Measurements from ENCODE around the gene GSTO2. TPM values are rescaled to one million over a fixed set of nuclear protein-coding genes. Genes with fewer than 3 reads are reported as not detected.

GSTO2 gene
- total RNA-seq, 1 donor from 2014 or later = 1.2 TPM

GRCh38 chr10:104336821-104337467 lies 68.0 kb downstream of the GSTO2 start:
- Mint-ChIP-seq H3K4me1 (ENCODE audit: low read depth, unreplicated experiment) (peaks cover 23% of the 10 kb centered on the region), H3K9me3 (ENCODE audit: unreplicated experiment) (no peaks in the 10 kb centered on the region)
- peak overlapping the region; percentile 99 for H3K27ac ChIP-seq (ENCODE audit: low read depth, low read length)

GRCh38 chr10:104337521-104337984 lies 68.6 kb downstream of the GSTO2 start:
- Mint-ChIP-seq H3K36me3 (ENCODE audit: low read depth, unreplicated experiment) (no peaks in the 10 kb centered on the region), H3K4me3 (ENCODE audit: unreplicated experiment) (peak overlapping the region; percentile 91), H3K4me1 (ENCODE audit: low read depth, unreplicated experiment) (peaks cover 19% of the 10 kb centered on the region), H3K27ac (ENCODE audit: unreplicated experiment) (peak overlapping the region; percentile 78), H3K9me3 (ENCODE audit: unreplicated experiment) (no peaks in the 10 kb centered on the region), H3K27me3 (ENCODE audit: low read depth, unreplicated experiment) (no peaks in the 10 kb centered on the region)
- TF ChIP-seq, protein P1, sequence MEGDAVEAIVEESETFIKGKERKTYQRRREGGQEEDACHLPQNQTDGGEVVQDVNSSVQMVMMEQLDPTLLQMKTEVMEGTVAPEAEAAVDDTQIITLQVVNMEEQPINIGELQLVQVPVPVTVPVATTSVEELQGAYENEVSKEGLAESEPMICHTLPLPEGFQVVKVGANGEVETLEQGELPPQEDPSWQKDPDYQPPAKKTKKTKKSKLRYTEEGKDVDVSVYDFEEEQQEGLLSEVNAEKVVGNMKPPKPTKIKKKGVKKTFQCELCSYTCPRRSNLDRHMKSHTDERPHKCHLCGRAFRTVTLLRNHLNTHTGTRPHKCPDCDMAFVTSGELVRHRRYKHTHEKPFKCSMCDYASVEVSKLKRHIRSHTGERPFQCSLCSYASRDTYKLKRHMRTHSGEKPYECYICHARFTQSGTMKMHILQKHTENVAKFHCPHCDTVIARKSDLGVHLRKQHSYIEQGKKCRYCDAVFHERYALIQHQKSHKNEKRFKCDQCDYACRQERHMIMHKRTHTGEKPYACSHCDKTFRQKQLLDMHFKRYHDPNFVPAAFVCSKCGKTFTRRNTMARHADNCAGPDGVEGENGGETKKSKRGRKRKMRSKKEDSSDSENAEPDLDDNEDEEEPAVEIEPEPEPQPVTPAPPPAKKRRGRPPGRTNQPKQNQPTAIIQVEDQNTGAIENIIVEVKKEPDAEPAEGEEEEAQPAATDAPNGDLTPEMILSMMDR (IDR thresholded peaks at IDR 0.05; ENCODE audit: insufficient read depth, low read depth, low read length) = no peak
- no peak for TF ChIP-seq EZH2 (IDR thresholded peaks at IDR 0.05; ENCODE audit: insufficient read depth, low read length)
- no peak overlapping the region for H2AFZ ChIP-seq (ENCODE audit: low read depth, low read length)
- peak overlapping the region; percentile 87 for H3K4me3 ChIP-seq (ENCODE audit: insufficient read depth, low read depth, low read length)
- H3K27me3 ChIP-seq (ENCODE audit: insufficient read depth, low read length) = no peaks in the 10 kb centered on the region
- no peaks in the 10 kb centered on the region for H3K9me3 ChIP-seq (ENCODE audit: insufficient read depth, low read depth, low read length)
- peak overlapping the region; percentile 99 for H3K27ac ChIP-seq (ENCODE audit: low read depth, low read length)
- H3K9ac ChIP-seq (ENCODE audit: low read length) = peak overlapping the region; percentile 99
- DNase-seq (ENCODE audit: low read depth) (no peak), FAIRE-seq (no peak)
- H3K4me1 ChIP-seq (ENCODE audit: insufficient read depth, low read length) = peaks cover 51% of the 10 kb centered on the region
- peaks cover 61% of the 10 kb centered on the region for H3K79me2 ChIP-seq (ENCODE audit: insufficient read depth, low read length)
- peaks cover 49% of the 10 kb centered on the region for H4K20me1 ChIP-seq (ENCODE audit: insufficient read depth, low read length)
- peak overlapping the region; percentile 94 for H3K4me2 ChIP-seq (ENCODE audit: low read length)
- H3K36me3 ChIP-seq (ENCODE audit: insufficient read depth, low read length) = peaks cover 2% of the 10 kb centered on the region

More at GRCh38 chr10:104336821-104337467, 68.0 kb downstream of the GSTO2 start:
- Histone ChIP-seq H3K4me1 (ENCODE audit: insufficient read depth, low read length) (peaks cover 57% of the 10 kb centered on the region), H3K9me3 (ENCODE audit: insufficient read depth, low read depth, low read length) (no peaks in the 10 kb centered on the region), H3K4me3 (ENCODE audit: insufficient read depth, low read depth, low read length) (peak overlapping the region; percentile 87), H3K4me2 (ENCODE audit: low read length) (peak overlapping the region; percentile 94), H4K20me1 (ENCODE audit: insufficient read depth, low read length) (peaks cover 55% of the 10 kb centered on the region), H3K27me3 (ENCODE audit: insufficient read depth, low read length) (no peaks in the 10 kb centered on the region), H3K36me3 (ENCODE audit: insufficient read depth, low read length) (peaks cover 5% of the 10 kb centered on the region), H2AFZ (ENCODE audit: low read depth, low read length) (no peak overlapping the region), H3K79me2 (ENCODE audit: insufficient read depth, low read length) (peaks cover 67% of the 10 kb centered on the region), H3K9ac (ENCODE audit: low read length) (peak overlapping the region; percentile 99)
- no peaks in the 10 kb centered on the region for H3K36me3 Mint-ChIP-seq (ENCODE audit: low read depth, unreplicated experiment)
- no peak for FAIRE-seq
- H3K27ac Mint-ChIP-seq (ENCODE audit: unreplicated experiment) = peak overlapping the region; percentile 78
- no peak for TF ChIP-seq EZH2 (IDR thresholded peaks at IDR 0.05; ENCODE audit: insufficient read depth, low read length)
- TF ChIP-seq, protein P1 (IDR thresholded peaks at IDR 0.05; ENCODE audit: insufficient read depth, low read depth, low read length) = no peak
- H3K4me3 Mint-ChIP-seq (ENCODE audit: unreplicated experiment) = peak overlapping the region; percentile 91
- no peaks in the 10 kb centered on the region for H3K27me3 Mint-ChIP-seq (ENCODE audit: low read depth, unreplicated experiment)
- peak; percentile 84 for DNase-seq (ENCODE audit: low read depth)
